ENCODE data around the gene IPO9.

IPO9 gene

GRCh38 chr1:201845331-201846083, 16.6 kb downstream of the IPO9 start (continued):
- TF ChIP-seq PATZ1 (CRISPR knock-in tag; IDR thresholded peaks at IDR 0.05; ENCODE audit: borderline replicate concordance) (no peak), TCF4 (CRISPR knock-in tag; IDR thresholded peaks at IDR 0.05; ENCODE audit: borderline replicate concordance) (no peak), ZNF8 (CRISPR knock-in tag; IDR thresholded peaks at IDR 0.05) (no peak), ZFP30 (CRISPR knock-in tag; IDR thresholded peaks at IDR 0.05) (no peak), CREB5 (CRISPR knock-in tag; IDR thresholded peaks at IDR 0.05; ENCODE audit: low read depth) (no peak), ZNF70 (CRISPR knock-in tag; IDR thresholded peaks at IDR 0.05) (no peak), ZNF565 (CRISPR knock-in tag; conservative IDR thresholded peaks at IDR 0.05; ENCODE audit: low read depth) (no peak), TOX (CRISPR knock-in tag; IDR thresholded peaks at IDR 0.05; ENCODE audit: borderline replicate concordance) (no peak)

- TF ChIP-seq ZC3H10 (CRISPR knock-in tag; IDR thresholded peaks at IDR 0.05) = no peak
- TF ChIP-seq CREB5 (CRISPR knock-in tag; IDR thresholded peaks at IDR 0.05; ENCODE audit: low read depth) = no peak
- TF ChIP-seq ZFP3 (CRISPR knock-in tag; IDR thresholded peaks at IDR 0.05) = no peak
- no peak for TF ChIP-seq ARNTL (CRISPR knock-in tag; IDR thresholded peaks at IDR 0.05; ENCODE audit: borderline replicate concordance, low read depth)
- no peak for TF ChIP-seq ZNF565 (CRISPR knock-in tag; conservative IDR thresholded peaks at IDR 0.05; ENCODE audit: low read depth)
- no peak for TF ChIP-seq RARB (CRISPR knock-in tag; IDR thresholded peaks at IDR 0.05)
- no peak for TF ChIP-seq GLIS3 (CRISPR knock-in tag; IDR thresholded peaks at IDR 0.05)
- no peak for TF ChIP-seq CSRNP3 (CRISPR knock-in tag; IDR thresholded peaks at IDR 0.05)
- no peak for TF ChIP-seq ZNF70 (CRISPR knock-in tag; IDR thresholded peaks at IDR 0.05)
- no peak for TF ChIP-seq CSDC2 (CRISPR knock-in tag; IDR thresholded peaks at IDR 0.05)
- no peak for TF ChIP-seq TOX (CRISPR knock-in tag; IDR thresholded peaks at IDR 0.05; ENCODE audit: borderline replicate concordance)
- no peak for TF ChIP-seq OSR1 (CRISPR knock-in tag; IDR thresholded peaks at IDR 0.05)
- TF ChIP-seq TSHZ2 (CRISPR knock-in tag; IDR thresholded peaks at IDR 0.05) = no peak
- no peak for TF ChIP-seq ZNF8 (CRISPR knock-in tag; IDR thresholded peaks at IDR 0.05)
- no peak for TF ChIP-seq ZFP30 (CRISPR knock-in tag; IDR thresholded peaks at IDR 0.05)
- TF ChIP-seq PPARA (CRISPR knock-in tag; IDR thresholded peaks at IDR 0.05; ENCODE audit: borderline replicate concordance) = no peak
- no peak for TF ChIP-seq TCF4 (CRISPR knock-in tag; IDR thresholded peaks at IDR 0.05; ENCODE audit: borderline replicate concordance)
- ATAC-seq = no peak
Observed at GRCh38 chr1:201847150-201847549, 18.2 kb downstream of the IPO9 start.

- ATAC-seq = no peak
- no peak for TF ChIP-seq GLIS3 (CRISPR knock-in tag; IDR thresholded peaks at IDR 0.05)
- TF ChIP-seq PATZ1 (CRISPR knock-in tag; IDR thresholded peaks at IDR 0.05; ENCODE audit: borderline replicate concordance) = no peak
- no peak for TF ChIP-seq ZNF70 (CRISPR knock-in tag; IDR thresholded peaks at IDR 0.05)
- TF ChIP-seq TOX (CRISPR knock-in tag; IDR thresholded peaks at IDR 0.05; ENCODE audit: borderline replicate concordance) = no peak
- TF ChIP-seq ZFP3 (CRISPR knock-in tag; IDR thresholded peaks at IDR 0.05) = no peak
- TF ChIP-seq CSDC2 (CRISPR knock-in tag; IDR thresholded peaks at IDR 0.05) = no peak
- TF ChIP-seq TSHZ2 (CRISPR knock-in tag; IDR thresholded peaks at IDR 0.05) = no peak
- TF ChIP-seq OSR1 (CRISPR knock-in tag; IDR thresholded peaks at IDR 0.05) = no peak
- TF ChIP-seq CREB5 (CRISPR knock-in tag; IDR thresholded peaks at IDR 0.05; ENCODE audit: low read depth) = no peak
- no peak for TF ChIP-seq SNAI2 (CRISPR knock-in tag; IDR thresholded peaks at IDR 0.05)
- no peak for TF ChIP-seq ZNF565 (CRISPR knock-in tag; conservative IDR thresholded peaks at IDR 0.05; ENCODE audit: low read depth)
- no peak for TF ChIP-seq BACH2 (CRISPR knock-in tag; IDR thresholded peaks at IDR 0.05; ENCODE audit: borderline replicate concordance)
Observed at GRCh38 chr1:201848230-201848629, 19.3 kb downstream of the IPO9 start.
